GM21576 (cell line): ENCODE measurements around the gene PIK3R5.

Experiments used
- ATAC-seq: cut with Tn5 transposase; IDR thresholded peaks from one replicate; pipeline ENCODE4 v1.9.1; 2021; ENCODE audit warnings: mild to moderate bottlenecking, moderate library complexity; ENCODE audit not compliant: unreplicated experiment

The PIK3R5 gene

DNA sequence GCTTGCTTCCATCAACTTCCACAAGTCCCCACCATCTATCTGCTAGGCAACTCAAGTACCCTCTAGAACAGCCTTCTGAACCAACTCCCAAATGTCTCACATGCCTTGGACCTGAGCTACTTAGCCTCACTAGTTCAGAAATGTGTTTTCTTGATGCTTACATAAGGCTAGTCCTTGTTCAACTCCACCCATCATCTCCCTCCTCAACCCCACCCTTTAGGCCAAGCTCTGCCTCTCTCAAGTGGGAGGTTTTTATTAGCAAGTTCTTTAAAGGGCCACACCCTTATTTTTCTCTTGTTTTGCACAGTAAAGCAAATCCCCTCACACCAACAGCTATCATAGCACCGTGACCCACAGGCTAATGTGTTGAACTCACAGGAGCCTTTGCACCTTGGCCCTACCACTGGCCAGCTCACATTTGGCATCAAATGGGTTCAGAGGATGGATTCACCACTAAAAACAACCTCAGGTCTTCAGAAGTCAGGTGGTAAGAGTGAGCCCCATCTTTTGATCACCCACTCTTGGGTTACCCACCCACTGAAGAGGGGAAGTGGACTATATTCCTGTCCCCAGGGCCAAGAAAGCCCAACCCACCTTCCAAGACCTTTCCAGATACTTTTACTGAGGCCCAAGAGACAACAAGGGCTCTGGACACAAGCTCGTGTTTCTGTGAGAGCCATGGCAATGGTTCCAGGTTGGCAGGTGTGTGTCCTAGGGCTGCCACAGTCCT lies 12.2 kb downstream of the PIK3R5 start:
- ATAC-seq, result no peak

- no peak for ATAC-seq
These were observed 13.3 kb downstream of the PIK3R5 start for GRCh38 chr17:8952191-8952590.

- ATAC-seq, result no peak
These were observed 14.3 kb downstream of the PIK3R5 start for GRCh38 chr17:8951206-8951605.

DNA sequence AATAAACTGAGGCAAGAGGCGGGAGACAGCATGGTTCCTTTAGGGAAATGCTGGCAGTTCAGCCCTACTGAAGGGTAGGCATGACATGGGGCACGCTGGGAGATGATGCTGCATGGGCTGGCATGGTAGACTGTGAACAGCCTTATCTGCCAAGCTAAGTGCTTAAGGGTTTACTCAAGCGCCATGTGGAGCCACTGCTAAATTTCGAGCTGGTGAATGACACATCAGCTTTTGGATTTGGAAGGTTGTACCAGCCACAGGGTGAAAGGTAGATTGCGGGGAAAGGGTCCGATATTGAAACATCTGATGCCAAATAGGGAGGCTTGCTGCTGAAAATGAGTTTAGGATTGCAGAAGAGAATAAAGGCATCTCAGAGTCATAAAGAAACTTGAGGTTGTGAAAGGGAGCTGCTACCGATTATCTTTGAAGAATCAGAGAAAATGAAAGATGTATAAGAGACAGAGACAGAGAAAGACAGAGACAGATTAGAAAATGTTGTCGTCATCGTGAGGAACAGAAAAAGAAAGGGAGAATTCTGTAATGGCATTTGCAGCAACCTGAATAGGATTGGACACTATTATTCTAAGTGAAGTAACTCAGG lies 16.3 kb downstream of the PIK3R5 start:
- ATAC-seq, result no peak

DNA sequence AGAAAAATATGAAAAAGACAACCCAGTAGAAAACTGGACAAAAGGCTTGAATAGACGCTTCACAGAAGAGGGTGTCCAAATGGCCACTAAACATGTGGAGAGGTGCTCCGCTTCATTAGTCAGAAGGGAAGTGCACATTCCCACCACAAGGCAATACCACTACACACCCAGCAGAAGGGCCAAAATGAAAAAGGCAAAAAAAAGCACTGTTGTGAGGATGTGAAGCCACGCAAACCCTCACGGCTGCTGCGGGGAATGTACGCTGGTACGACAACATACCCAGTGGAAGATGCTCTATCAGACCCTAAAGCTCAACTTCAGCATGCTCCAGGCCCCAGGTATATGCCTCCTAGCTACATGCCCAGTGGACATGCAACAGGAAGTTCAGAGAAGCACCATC lies 17.0 kb downstream of the PIK3R5 start:
- no peak for ATAC-seq

DNA sequence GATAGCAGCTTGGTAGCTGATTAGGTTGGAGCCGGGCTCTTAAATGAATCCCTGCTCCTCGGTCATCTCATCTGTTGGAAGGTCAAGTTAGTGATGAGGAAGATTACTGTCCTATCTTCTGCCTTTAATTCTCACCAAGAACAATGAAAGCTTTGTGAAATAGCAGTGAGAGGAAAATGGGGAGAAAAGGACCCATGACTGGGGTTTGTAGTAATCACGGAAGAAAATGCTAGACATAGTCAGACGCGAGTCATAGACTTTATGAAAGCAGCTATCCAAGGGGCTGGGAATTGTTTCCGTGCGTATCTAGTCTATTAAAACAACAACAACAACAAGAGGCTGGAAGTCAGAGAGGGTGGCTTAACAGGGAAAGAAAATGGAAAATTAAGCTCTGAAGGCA lies 18.3 kb downstream of the PIK3R5 start:
- ATAC-seq, result no peak

- no peak for ATAC-seq
These were observed 19.0 kb downstream of the PIK3R5 start for GRCh38 chr17:8946476-8946875.

DNA sequence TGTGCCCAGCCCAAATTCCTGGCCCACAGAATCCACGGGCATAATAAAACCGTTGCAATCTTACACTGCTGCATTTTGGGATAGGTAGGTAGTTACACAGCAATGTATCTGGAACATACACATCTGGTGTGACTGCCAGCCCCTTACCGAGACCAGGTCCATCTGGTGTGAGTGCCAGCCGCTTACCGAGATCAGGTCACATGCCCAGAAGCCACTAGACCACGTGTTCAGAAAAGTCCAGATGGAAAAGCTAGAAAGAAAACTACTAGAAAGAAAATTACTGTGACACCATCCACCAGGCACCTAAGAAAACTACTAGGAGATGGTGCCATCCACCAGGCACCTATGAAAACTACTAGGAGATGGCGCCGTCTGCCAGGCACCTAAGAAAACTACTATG lies 19.4 kb downstream of the PIK3R5 start:
- ATAC-seq, result no peak

- no peak for ATAC-seq
These were observed 20.8 kb downstream of the PIK3R5 start for GRCh38 chr17:8944748-8945147.

DNA sequence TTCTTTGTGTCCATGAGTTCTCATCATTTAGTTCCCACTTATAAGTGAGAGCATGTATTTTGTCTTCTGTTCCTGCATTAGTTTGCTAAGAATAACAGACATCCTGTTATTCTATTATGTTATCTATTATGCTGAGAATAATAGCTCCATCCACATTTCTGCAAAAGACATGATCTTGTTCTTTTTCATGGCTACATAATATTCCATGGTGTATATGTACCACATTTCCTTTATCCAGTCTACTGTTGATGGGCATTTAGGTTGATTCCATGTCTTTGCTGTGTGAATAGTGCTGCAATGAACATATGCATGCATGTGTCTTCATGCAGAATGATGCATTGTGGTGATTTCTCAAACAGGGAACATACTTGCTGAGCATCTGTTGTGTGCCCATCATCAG lies 21.4 kb downstream of the PIK3R5 start:
- ATAC-seq, result no peak

DNA sequence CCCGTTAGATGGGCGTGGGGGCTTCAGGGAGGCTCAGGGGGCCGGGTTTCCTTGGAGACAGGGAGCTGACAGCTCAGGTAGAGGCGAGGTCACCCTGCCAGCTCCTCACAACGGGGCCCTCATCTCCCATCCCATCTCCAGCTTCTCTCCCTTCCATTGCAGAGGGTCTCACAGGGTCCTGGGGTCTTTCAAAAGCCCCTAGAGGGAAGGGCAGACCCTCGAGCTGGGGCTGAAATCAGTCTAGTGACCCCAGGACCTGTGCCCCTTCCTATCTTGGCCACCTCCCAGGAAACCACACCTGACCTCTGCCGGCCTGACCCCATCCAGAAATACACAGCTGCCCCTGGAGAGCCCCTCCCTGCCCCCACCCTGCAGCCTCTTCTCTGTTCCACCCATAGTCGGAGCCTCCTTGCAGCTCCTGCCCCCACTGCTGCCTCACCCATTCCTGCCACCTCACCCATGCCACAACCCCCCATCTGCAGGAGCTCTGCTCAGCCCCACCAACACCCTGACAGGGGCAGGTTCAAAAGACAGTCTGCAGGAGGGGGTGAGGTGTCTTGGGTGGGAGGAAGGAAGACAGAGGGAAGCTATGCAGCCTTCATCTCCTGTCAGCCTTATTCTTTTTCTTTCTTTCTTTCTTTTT lies 23.4 kb downstream of the PIK3R5 start:
- no peak for ATAC-seq

DNA sequence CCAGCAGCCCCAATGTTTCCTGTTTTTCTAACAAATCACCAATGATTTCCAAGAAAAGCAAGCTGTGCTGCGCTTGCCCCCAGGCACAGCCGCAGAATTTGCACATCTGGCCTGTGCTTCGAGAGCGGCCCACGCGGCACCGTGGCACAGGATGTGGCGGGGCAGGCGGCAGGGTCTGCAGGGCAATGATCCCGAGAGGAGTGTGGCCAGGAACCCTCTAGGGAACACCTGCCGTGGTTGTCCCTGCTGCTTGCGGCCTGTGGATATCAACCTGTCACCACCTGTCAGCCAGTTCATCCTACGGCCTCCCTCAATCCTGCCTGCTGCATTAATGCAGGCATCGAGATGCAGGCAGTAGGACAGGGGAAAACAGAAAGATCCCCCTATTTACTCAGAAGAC lies 24.0 kb downstream of the PIK3R5 start:
- peak; percentile 48 for ATAC-seq

GRCh38 chr17:8940866-8941471 lies 24.5 kb downstream of the PIK3R5 start:
- peak; percentile 15 for ATAC-seq

GRCh38 chr17:8939496-8940334 lies 25.8 kb downstream of the PIK3R5 start:
- no peak for ATAC-seq

- ATAC-seq, result no peak
These were observed 26.6 kb downstream of the PIK3R5 start for GRCh38 chr17:8938933-8939332.

GRCh38 chr17:8935191-8935590 lies 30.3 kb downstream of the PIK3R5 start:
- no peak for ATAC-seq

DNA sequence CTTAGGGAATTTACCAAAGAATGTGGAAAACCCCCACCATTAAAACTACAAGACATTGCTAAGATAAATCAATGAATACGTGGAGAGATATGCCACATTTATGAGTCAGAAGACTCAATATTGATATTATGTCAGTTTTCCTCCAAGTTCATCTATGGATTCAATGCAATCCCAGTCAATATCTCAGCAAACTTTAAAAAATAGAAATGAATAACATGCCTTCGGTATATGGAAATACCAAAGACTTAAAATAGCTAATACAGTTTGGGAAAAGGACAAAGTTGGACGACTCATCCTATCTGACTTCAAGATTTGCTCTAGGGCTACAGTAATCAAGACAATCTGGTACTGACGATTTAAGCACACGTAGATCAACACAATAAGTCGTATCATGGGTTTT lies 31.2 kb downstream of the PIK3R5 start:
- ATAC-seq, result no peak

DNA sequence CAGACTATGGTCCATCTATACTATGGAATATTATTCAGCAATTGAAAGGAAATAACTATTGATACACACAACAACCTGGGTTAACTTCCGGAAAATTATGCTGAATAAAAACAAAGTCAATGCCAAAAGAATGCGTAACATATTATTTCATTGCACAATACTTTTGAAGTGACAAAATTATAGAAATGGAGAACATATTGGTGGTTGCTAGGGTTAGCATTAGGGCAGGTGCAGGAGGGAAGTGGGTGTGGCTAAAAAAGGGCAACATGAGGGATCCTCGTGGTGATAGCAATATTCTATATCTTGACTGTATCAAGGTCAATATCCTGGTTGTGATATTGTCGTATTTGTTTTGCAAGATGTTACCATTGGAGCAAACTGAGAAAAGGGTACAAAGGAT lies 34.9 kb downstream of the PIK3R5 start:
- no peak for ATAC-seq

DNA sequence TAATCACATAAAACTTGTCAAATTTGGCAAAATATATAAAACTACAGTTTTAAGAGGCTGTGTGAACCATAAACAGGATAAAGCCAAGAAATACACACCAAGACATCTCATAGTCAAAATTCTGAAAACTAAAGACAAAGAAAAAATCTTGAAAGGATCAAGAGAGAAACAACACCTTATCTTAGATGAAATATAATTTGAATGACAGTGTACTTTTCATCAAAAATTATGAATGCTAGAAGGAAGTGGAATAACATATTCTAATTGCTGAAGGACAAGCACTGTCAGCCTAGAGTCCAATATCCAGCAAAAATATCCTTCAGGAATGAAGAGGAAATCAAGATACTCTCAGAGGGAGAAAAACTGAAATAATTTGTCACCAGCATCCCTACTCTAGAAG lies 37.2 kb downstream of the PIK3R5 start:
- no peak for ATAC-seq

GRCh38 chr17:8927395-8927794 lies 38.1 kb downstream of the PIK3R5 start:
- no peak for ATAC-seq

GRCh38 chr17:8925808-8926207 lies 39.7 kb downstream of the PIK3R5 start:
- no peak for ATAC-seq
